ENCODE data around the gene DNAJA1.
"Not testable (repeated sequence)": the region's sequence is repeated elsewhere in the genome, so short reads cannot be mapped to it uniquely, and the experiment has no call there.

DNAJA1 gene

GRCh38 chr9:33024966-33025571 lies at the start of gene DNAJA1:
Gene DNAJA1, plus strand, starts transcription at chr9:33025273. Its CDS starts 1,212 bp downstream, at chr9:33026485.
- peak within 1 kb of the TSS; percentile 97 for H3K4me3 ChIP-seq (ENCODE audit: control insufficient read depth, low read depth, low read length)
- peak; percentile 88 for DNase-seq (ENCODE audit: low read depth)
- no peak for TF ChIP-seq CTCF (conservative IDR thresholded peaks at IDR 0.05; ENCODE audit: control insufficient read depth, insufficient read depth, low read depth, low read length)

GRCh38 chr9:32978051-32978450 lies 47.0 kb upstream of the DNAJA1 start:
- DNase-seq (ENCODE audit: low read depth), result no peak
- no peak overlapping the region for H3K4me3 ChIP-seq (ENCODE audit: control insufficient read depth, low read depth, low read length)
- no peak for TF ChIP-seq CTCF (conservative IDR thresholded peaks at IDR 0.05; ENCODE audit: control insufficient read depth, insufficient read depth, low read depth, low read length)

- H3K4me3 ChIP-seq (ENCODE audit: control insufficient read depth, low read depth, low read length), result no peak overlapping the region
- no peak for TF ChIP-seq CTCF (conservative IDR thresholded peaks at IDR 0.05; ENCODE audit: control insufficient read depth, insufficient read depth, low read depth, low read length)
- peak; percentile 17 for DNase-seq (ENCODE audit: low read depth)
Observed at GRCh38 chr9:32986971-32987370, 38.1 kb upstream of the DNAJA1 start.

DNA sequence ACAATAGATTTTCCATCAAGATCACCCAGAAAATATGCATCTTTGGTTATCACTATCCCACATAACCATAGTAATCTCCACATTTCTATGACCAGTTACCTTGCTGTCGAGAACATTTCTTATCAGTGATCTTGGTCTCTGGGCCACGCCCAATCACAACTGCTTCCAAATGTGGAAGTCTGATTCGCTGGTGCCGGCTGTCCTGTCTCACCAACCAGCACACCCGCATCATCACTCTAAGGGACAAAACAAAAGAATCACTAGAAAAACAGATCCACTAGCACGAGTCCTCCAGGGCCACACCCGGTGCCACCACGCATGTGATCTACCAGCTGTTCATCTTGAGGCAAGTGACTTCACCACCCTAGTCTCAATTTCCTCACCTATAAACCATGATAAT lies 35.4 kb upstream of the DNAJA1 start:
- no peak for TF ChIP-seq CTCF (conservative IDR thresholded peaks at IDR 0.05; ENCODE audit: control insufficient read depth, insufficient read depth, low read depth, low read length)
- DNase-seq (ENCODE audit: low read depth), result no peak
- H3K4me3 ChIP-seq (ENCODE audit: control insufficient read depth, low read depth, low read length), result no peak overlapping the region

DNA sequence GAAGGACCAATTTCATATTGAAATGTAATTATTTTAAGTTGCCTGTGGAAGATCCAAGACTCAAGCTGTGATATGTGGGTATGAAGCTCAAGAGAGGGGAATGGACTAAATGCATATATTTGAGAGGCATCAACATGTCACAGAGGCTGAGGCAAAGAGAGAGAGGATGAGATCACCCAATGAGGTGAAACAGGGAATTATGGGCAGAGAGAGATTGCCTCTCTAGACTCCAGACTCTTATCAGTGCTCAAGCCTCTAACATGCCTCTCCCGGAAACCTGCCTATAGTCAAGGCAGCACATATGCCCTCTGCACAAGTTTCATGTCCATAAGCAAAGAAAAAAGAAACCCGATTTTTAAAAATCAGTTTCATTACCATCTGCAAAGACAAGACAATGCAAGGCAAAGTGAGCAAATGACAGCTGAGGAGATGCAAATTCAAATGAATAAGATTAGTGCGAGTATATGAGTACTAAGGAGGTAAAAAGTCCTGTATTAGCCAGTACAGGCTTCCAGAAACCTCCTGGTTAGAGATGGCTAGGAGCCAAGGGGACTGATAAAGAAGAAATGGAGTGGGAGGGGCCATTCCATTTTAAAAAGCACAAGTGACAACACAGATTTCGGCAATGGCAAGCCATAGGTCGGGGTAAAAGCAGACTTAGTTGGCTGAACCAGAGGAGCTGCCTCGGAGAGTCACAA lies 33.0 kb upstream of the DNAJA1 start:
- TF ChIP-seq CTCF (conservative IDR thresholded peaks at IDR 0.05; ENCODE audit: control insufficient read depth, insufficient read depth, low read depth, low read length), result no peak
- no peak overlapping the region for H3K4me3 ChIP-seq (ENCODE audit: control insufficient read depth, low read depth, low read length)
- no peak for DNase-seq (ENCODE audit: low read depth)

- DNase-seq (ENCODE audit: low read depth), result peak; percentile 36
- TF ChIP-seq CTCF (conservative IDR thresholded peaks at IDR 0.05; ENCODE audit: control insufficient read depth, insufficient read depth, low read depth, low read length), result no peak
- no peak overlapping the region for H3K4me3 ChIP-seq (ENCODE audit: control insufficient read depth, low read depth, low read length)
Observed at GRCh38 chr9:32992595-32993238, 32.4 kb upstream of the DNAJA1 start.

DNA sequence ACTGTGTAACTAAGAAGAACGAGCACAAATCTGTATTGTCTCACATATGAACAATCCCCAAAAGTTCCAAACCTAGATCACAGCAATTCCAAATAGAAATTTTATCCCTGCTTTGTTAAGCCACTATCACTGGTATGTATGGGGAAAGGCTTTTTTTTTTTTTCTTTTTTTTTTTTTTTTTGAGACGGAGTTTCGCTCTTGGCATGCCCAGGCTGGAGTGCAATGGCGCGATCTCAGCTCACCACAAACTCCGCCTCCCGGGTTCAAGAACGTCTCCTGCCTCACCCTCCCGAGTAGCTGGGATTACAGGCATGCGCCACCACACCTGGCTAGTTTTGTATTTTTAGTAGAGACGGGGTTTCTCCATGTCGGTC lies 24.4 kb upstream of the DNAJA1 start:
- DNase-seq (ENCODE audit: low read depth), result peak; percentile 15
- H3K4me3 ChIP-seq (ENCODE audit: control insufficient read depth, low read depth, low read length), result peak overlapping the region; percentile 97

DNA sequence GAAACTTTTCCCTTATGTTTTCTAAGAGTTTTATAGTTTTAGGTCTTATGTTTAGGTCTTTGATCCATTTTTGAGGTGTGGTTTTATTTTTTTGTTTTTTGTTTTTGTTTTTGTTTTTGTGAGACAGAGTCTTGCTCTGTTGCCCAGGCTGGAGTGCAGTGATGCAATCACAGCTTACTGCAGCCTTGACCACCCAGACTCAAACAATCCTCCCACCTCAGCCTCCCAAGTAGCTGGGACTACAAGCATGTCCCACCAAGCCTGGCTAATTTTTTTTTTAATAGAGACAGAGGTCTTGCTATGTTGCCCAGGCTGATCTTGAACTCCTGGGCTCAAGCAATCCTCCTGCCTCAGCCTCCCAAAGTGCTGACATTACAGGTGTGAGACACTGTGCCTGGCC lies 19.7 kb upstream of the DNAJA1 start:
- not testable (repeated sequence) for DNase-seq (ENCODE audit: low read depth); H3K4me3 ChIP-seq (ENCODE audit: control insufficient read depth, low read depth, low read length)

All from fibroblast of mammary gland (primary cell).